D721Med (cell line): ENCODE data around the gene RERE.
A peak's percentile ranks its signal among the peaks of the same experiment; 100 is the strongest.

ENCODE experiments used
- DNase-seq: peaks from one replicate; pipeline ENCODE4 v3.0.0; 2011; ENCODE audit warnings: low spot score; ENCODE audit not compliant: insufficient read length
- FAIRE-seq: peaks from 2 replicates; lab custom pipeline; 2011; peaks lifted over from hg19 to GRCh38; lab: Jason Lieb, UNC
- CTCF ChIP-seq: IDR thresholded peaks from 2 replicates; pipeline ENCODE4 v1.5.1; 2012; ENCODE audit warnings: mild to moderate bottlenecking, control low read depth; ENCODE audit not compliant: insufficient read depth; ENCODE audit errors: missing control alignments

Gene RERE

DNA sequence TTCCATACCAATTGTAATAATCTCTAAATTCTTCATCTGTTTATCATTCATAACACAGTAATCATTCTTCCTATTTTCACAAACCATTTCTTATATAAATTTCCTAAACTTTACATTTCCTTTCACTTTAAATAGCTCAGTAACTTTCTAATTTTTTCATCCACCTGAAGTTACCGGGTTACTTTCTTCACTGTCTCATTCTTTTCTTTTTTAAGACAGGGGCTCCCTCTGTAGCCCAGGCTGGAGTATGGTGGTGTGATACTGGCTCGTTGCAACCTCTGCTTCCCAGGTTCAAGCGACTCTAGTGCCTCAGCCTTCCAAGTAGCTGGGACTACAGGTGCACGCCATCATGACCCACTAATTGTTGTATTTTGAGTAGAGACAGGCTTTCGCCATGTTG lies 41.3 kb downstream of the RERE start:
- no peak for FAIRE-seq
- DNase-seq: no peak
- peak; percentile 3 for TF ChIP-seq CTCF

- TF ChIP-seq CTCF: no peak
- FAIRE-seq (no peak), DNase-seq (no peak)
Observed at GRCh38 chr1:8767006-8767405, 50.4 kb downstream of the RERE start.

- FAIRE-seq (no peak), DNase-seq (peak; percentile 25)
- no peak for TF ChIP-seq CTCF
Observed at GRCh38 chr1:8765198-8765597, 52.2 kb downstream of the RERE start.

GRCh38 chr1:8764293-8764937 lies 53.0 kb downstream of the RERE start:
- no peak for TF ChIP-seq CTCF
- FAIRE-seq: no peak
- DNase-seq: no peak

GRCh38 chr1:8763888-8764287 lies 53.6 kb downstream of the RERE start:
- DNase-seq (no peak), FAIRE-seq (no peak)
- TF ChIP-seq CTCF: no peak

DNA sequence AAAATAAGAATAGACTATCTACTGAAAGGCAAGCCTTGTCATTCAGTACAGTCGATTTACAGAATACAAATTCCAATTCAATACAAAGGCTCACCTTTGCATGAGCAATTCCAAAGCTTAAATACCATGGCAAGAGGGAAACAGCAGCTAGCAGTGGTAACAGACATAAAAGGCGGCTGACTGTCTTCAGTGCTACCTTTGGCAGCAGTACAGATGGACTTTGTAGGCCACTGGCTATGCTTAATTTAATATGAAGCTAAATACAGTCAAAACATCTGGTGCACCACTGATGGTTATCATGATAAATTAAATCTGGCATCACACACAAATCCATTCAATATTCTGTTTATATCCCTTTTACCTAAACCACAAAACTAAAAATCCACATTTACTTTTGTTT lies 62.4 kb downstream of the RERE start:
- FAIRE-seq (no peak), DNase-seq (no peak)

More for the DNA sequence above, 62.4 kb downstream of the RERE start:
- no peak for TF ChIP-seq CTCF
